Glomerular visceral epithelial cell (primary cell): ENCODE data around the gene ISX.

Source experiments
- DNase-seq: peaks from one replicate; pipeline ENCODE4 v3.0.0-alpha.2; 2016; ENCODE audit errors: extremely low spot score

ISX gene

GRCh38 chr22:35113341-35113740 is 47.4 kb downstream of the ISX start:
- no peak for DNase-seq

GRCh38 chr22:35114131-35114980 is 48.4 kb downstream of the ISX start:
- no peak for DNase-seq

GRCh38 chr22:35115515-35115914 is 49.6 kb downstream of the ISX start:
- no peak for DNase-seq

DNA sequence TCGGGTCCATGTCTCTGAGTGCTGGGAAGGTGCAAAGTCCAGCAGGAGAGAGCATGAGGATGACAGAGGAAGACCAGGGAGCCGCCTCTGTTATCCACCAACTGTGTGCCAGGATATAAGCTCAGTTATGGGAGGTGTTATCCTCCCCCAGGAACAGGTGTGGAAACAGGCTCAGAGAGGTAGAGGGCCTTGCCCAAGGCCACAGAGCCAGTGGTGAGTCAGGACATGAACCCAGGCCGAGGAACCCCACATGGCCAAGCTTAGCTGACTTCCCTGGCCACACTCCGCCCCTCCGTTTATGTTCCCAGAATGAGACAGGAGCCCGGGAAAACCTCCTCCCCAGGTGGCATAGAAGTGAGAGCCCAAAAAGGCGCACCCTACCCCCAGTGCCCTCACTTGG is 50.3 kb downstream of the ISX start:
- no peak for DNase-seq

DNA sequence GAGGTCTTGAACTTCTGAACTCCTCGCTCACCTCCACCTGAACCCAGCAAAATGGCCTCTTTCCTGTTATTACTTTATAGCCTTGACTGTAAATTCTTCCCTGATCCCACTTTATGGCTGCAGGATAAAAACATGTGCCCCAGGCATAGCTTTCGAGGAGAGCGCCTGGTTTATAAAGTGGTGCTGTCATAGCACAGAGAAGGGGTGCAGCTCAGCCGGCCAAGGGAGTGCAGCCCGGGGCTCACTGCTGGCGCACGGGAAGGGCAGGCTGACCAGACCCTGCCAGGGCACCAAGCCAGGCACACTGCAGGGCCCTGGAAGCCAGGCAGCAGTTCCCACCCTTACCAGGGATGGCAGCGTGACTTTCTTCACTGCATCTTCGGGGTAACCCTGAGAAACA is 50.9 kb downstream of the ISX start:
- DNase-seq, result no peak

DNA sequence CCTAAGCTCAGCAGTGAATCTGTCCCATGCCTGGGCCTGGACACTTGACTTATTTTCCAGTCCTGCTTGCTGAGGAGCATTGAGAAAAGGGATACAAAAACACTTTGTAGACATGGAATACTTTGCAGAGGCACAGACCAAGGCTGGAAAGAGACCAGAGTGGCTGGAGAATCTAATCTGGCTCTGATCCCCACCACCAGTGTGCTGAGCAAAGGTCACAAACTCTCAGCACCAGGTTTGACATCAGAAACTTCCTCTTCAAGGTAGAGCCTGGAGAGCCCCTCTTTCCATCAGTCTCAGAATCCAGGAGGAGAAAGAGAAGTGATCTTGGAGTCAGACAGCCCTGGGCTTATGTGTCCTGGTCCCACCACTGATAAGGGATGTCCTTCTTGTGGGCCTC is 53.5 kb downstream of the ISX start:
- DNase-seq, result no peak

DNA sequence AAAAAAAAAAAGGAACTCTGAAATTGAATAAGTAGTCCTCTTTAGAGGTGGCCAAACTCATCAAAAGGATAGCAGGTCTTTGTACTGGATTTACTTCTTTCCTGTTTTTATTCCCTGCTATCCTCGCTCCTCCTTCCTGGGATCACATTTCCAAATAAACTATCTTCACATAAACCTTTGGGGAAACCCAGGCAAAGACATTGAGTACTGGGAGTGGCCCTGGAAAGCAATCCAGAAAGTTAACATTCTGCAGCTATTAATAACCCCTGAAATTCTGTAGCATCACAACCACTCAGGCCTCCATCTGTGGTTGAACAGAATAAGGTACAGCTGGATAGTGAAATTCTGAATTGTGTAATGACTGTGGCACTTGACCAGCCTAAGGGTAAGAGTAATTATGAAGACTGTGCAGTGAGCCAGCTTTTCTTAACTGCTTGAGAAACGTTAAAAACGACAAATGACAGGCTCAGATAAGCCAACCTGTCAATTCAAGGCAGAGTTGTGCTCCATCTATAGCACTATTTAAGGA is 58.8 kb downstream of the ISX start:
- no peak for DNase-seq

- no peak for DNase-seq
Measured at GRCh38 chr22:35126993-35127392, 61.0 kb downstream of the ISX start.

GRCh38 chr22:35128637-35129036 is 62.7 kb downstream of the ISX start:
- no peak for DNase-seq

DNA sequence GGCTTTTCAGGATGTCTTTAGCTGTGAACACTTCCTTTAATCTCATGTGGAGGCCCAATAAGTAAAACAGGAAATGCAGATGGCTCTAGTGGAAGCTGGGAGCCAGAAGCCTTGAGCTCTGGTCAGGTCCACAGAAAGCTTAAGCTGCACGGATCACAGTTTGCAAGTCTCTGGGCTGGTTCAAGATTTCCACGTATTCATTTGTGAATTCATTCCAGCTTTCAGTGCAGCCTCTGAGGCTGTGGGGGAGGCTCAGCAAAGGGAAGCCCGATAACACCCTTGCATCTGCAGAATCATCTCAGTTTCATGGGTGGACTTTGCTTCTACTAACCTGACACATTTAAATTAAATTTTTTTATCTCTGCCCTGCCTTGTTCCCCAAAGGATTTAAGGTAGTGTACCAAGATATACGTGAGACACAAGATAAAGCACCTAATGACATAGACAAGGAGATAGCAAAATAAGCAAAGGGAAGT is 65.6 kb downstream of the ISX start:
- no peak for DNase-seq

GRCh38 chr22:35132568-35132967 is 66.6 kb downstream of the ISX start:
- DNase-seq, result no peak

- no peak for DNase-seq
Measured at GRCh38 chr22:35133702-35134380, 67.9 kb downstream of the ISX start.

GRCh38 chr22:35134637-35135036 is 68.7 kb downstream of the ISX start:
- DNase-seq, result no peak

GRCh38 chr22:35135165-35135564 is 69.2 kb downstream of the ISX start:
- no peak for DNase-seq
